HG02884 (cell line): ENCODE measurements around the gene CLTB.
"Not testable (repeated sequence)": the region's sequence is repeated elsewhere in the genome, so short reads cannot be mapped to it uniquely, and the experiment has no call there.

Experiments
- ATAC-seq: cut with Tn5 transposase; IDR thresholded peaks from one replicate; pipeline ENCODE4 v1.9.1; 2021; ENCODE audit warnings: mild to moderate bottlenecking, moderate library complexity; ENCODE audit not compliant: unreplicated experiment

Gene CLTB

GRCh38 chr5:176429972-176430371, 13.6 kb upstream of the CLTB start:
- no peak for ATAC-seq

- ATAC-seq: no peak
These were observed 11.6 kb upstream of the CLTB start for GRCh38 chr5:176427971-176428370.

GRCh38 chr5:176426876-176427275, 10.5 kb upstream of the CLTB start:
- no peak for ATAC-seq

GRCh38 chr5:176425791-176426190, 9.5 kb upstream of the CLTB start:
- ATAC-seq: no peak

- no peak for ATAC-seq
These were observed 8.8 kb upstream of the CLTB start for GRCh38 chr5:176425138-176425537.

- no peak for ATAC-seq
These were observed 7.8 kb upstream of the CLTB start for GRCh38 chr5:176424181-176424580.

GRCh38 chr5:176420972-176421544, 4.7 kb upstream of the CLTB start:
- ATAC-seq: no peak

- ATAC-seq: no peak
These were observed 3.7 kb upstream of the CLTB start for GRCh38 chr5:176420086-176420485.

- ATAC-seq: no peak
These were observed 1.9 kb upstream of the CLTB start for GRCh38 chr5:176418251-176418650.

- no peak for ATAC-seq
These were observed 626 bp upstream of the CLTB start for GRCh38 chr5:176416965-176417364.

GRCh38 chr5:176415240-176415951, 943 bp downstream of the CLTB start:
- ATAC-seq: no peak

- no peak for ATAC-seq
These were observed 1.6 kb downstream of the CLTB start for GRCh38 chr5:176414704-176415103.

GRCh38 chr5:176413709-176414191, 2.6 kb downstream of the CLTB start:
- no peak for ATAC-seq

- ATAC-seq: no peak
These were observed 3.1 kb downstream of the CLTB start for GRCh38 chr5:176413255-176413565.

GRCh38 chr5:176412517-176413254, 3.7 kb downstream of the CLTB start:
- no peak for ATAC-seq

- ATAC-seq: no peak
These were observed 5.7 kb downstream of the CLTB start for GRCh38 chr5:176410486-176411180.

- no peak for ATAC-seq
These were observed 6.6 kb downstream of the CLTB start for GRCh38 chr5:176409765-176410164.

- no peak for ATAC-seq
These were observed 7.7 kb downstream of the CLTB start for GRCh38 chr5:176408590-176408989.

GRCh38 chr5:176408252-176408573, 8.1 kb downstream of the CLTB start:
- not testable (repeated sequence) for ATAC-seq

GRCh38 chr5:176407456-176408251, 8.7 kb downstream of the CLTB start:
- no peak for ATAC-seq
